HG03280 (cell line): ENCODE data around the gene ESF1.
"Not testable (repeated sequence)": the region's sequence is repeated elsewhere in the genome, so short reads cannot be mapped to it uniquely, and the experiment has no call there.

ENCODE experiments used
- ATAC-seq: cut with Tn5 transposase; IDR thresholded peaks from one replicate; pipeline ENCODE4 v1.9.1; 2021; ENCODE audit warnings: mild to moderate bottlenecking, moderate library complexity; ENCODE audit not compliant: unreplicated experiment

ESF1 gene

GRCh38 chr20:13791540-13792459 is 7.1 kb upstream of the ESF1 start:
- no peak for ATAC-seq

GRCh38 chr20:13790708-13791107 is 6.0 kb upstream of the ESF1 start:
- ATAC-seq, result no peak

- ATAC-seq, result peak; percentile 40
These were observed 3.6 kb upstream of the ESF1 start for GRCh38 chr20:13788167-13788834.

GRCh38 chr20:13786143-13786828 is 1.6 kb upstream of the ESF1 start:
- no peak for ATAC-seq

- ATAC-seq, result no peak
These were observed 337 bp downstream of the ESF1 start for GRCh38 chr20:13784271-13784892.

- no peak for ATAC-seq
These were observed 1.2 kb downstream of the ESF1 start for GRCh38 chr20:13783528-13783927.

- no peak for ATAC-seq
These were observed 5.9 kb downstream of the ESF1 start for GRCh38 chr20:13778827-13779226.

- no peak for ATAC-seq
These were observed 7.5 kb downstream of the ESF1 start for GRCh38 chr20:13777171-13777601.

GRCh38 chr20:13775867-13776266 is 8.9 kb downstream of the ESF1 start:
- ATAC-seq, result no peak

GRCh38 chr20:13772529-13772928 is 12.2 kb downstream of the ESF1 start:
- no peak for ATAC-seq

- no peak for ATAC-seq
These were observed 12.8 kb downstream of the ESF1 start for GRCh38 chr20:13771853-13772453.

- no peak for ATAC-seq
These were observed 14.6 kb downstream of the ESF1 start for GRCh38 chr20:13770141-13770540.

- no peak for ATAC-seq
These were observed 18.8 kb downstream of the ESF1 start for GRCh38 chr20:13765868-13766416.

- no peak for ATAC-seq
These were observed 19.4 kb downstream of the ESF1 start for GRCh38 chr20:13765299-13765698.

GRCh38 chr20:13760451-13760946 is 24.2 kb downstream of the ESF1 start:
- ATAC-seq, result not testable (repeated sequence)

- no peak for ATAC-seq
These were observed 25.8 kb downstream of the ESF1 start for GRCh38 chr20:13758884-13759283.

- ATAC-seq, result no peak
These were observed 28.2 kb downstream of the ESF1 start for GRCh38 chr20:13756551-13756950.

- no peak for ATAC-seq
These were observed 28.9 kb downstream of the ESF1 start for GRCh38 chr20:13755809-13756208.

- no peak for ATAC-seq
These were observed 31.2 kb downstream of the ESF1 start for GRCh38 chr20:13753436-13754036.

- no peak for ATAC-seq
These were observed 34.9 kb downstream of the ESF1 start for GRCh38 chr20:13749811-13750210.
